Measurements from ENCODE around the gene MAN2B2.

GRCh38 chr4:6627832-6628231, 52.8 kb downstream of the MAN2B2 start:
- TF ChIP-seq, protein P1, sequence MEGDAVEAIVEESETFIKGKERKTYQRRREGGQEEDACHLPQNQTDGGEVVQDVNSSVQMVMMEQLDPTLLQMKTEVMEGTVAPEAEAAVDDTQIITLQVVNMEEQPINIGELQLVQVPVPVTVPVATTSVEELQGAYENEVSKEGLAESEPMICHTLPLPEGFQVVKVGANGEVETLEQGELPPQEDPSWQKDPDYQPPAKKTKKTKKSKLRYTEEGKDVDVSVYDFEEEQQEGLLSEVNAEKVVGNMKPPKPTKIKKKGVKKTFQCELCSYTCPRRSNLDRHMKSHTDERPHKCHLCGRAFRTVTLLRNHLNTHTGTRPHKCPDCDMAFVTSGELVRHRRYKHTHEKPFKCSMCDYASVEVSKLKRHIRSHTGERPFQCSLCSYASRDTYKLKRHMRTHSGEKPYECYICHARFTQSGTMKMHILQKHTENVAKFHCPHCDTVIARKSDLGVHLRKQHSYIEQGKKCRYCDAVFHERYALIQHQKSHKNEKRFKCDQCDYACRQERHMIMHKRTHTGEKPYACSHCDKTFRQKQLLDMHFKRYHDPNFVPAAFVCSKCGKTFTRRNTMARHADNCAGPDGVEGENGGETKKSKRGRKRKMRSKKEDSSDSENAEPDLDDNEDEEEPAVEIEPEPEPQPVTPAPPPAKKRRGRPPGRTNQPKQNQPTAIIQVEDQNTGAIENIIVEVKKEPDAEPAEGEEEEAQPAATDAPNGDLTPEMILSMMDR (IDR thresholded peaks at IDR 0.05 in 8 of 11, conservative IDR thresholded peaks at IDR 0.05 in 3 of 11), result no peak
- TF ChIP-seq POLR2AphosphoS5 (IDR thresholded peaks at IDR 0.05) (no peak), POLR2A (IDR thresholded peaks at IDR 0.05) (no peak)
